Measurements from ENCODE around the gene NFE2.

GRCh38 chr12:54304187-54304810, 3.5 kb upstream of the NFE2 start:
- TF ChIP-seq, protein P1, sequence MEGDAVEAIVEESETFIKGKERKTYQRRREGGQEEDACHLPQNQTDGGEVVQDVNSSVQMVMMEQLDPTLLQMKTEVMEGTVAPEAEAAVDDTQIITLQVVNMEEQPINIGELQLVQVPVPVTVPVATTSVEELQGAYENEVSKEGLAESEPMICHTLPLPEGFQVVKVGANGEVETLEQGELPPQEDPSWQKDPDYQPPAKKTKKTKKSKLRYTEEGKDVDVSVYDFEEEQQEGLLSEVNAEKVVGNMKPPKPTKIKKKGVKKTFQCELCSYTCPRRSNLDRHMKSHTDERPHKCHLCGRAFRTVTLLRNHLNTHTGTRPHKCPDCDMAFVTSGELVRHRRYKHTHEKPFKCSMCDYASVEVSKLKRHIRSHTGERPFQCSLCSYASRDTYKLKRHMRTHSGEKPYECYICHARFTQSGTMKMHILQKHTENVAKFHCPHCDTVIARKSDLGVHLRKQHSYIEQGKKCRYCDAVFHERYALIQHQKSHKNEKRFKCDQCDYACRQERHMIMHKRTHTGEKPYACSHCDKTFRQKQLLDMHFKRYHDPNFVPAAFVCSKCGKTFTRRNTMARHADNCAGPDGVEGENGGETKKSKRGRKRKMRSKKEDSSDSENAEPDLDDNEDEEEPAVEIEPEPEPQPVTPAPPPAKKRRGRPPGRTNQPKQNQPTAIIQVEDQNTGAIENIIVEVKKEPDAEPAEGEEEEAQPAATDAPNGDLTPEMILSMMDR (conservative IDR thresholded peaks at IDR 0.05 in 1 of 2, IDR thresholded peaks at IDR 0.05 in 1 of 2; ENCODE audit: extremely low read depth in 1 of 2, insufficient read depth in 1 of 2, low read depth in 1 of 2, low read length in 2 of 2): no peak
- no peak for TF ChIP-seq EZH2 (IDR thresholded peaks at IDR 0.05; ENCODE audit: borderline replicate concordance, low read length)

All from mammary epithelial cell (primary cell).